Fibroblast of lung (primary cell): ENCODE results near the gene CDC42EP5. TPM values are rescaled to one million over a fixed set of nuclear protein-coding genes. Genes with fewer than 3 reads are reported as not detected.

ENCODE experiments used
- DNase-seq, 2 donors: peaks; one replicate each; pipeline versions ENCODE4 v3.0.0 to v3.0.0-alpha.2; 2010; ENCODE audit warnings: low read depth in 2 of 2
- H2AFZ ChIP-seq: 2 replicates; pipeline ENCODE4 v1.5.1; 2012; ENCODE audit warnings: low read length, control low read depth, inconsistent platforms
- H3K27ac ChIP-seq: 2 replicates; pipeline ENCODE4 v1.5.1; 2011; ENCODE audit warnings: low read length, control low read depth; ENCODE audit not compliant: insufficient read depth
- H3K27me3 ChIP-seq: 2 replicates; pipeline ENCODE4 v1.5.1; 2011; ENCODE audit warnings: mild to moderate bottlenecking, low read length; ENCODE audit not compliant: control insufficient read depth, insufficient read depth
- H3K36me3 ChIP-seq: 2 replicates; pipeline ENCODE4 v1.5.1; 2011; ENCODE audit warnings: low read length; ENCODE audit not compliant: control insufficient read depth, insufficient read depth
- H3K4me1 ChIP-seq: 2 replicates; pipeline ENCODE4 v1.5.1; 2011; ENCODE audit warnings: low read length; ENCODE audit not compliant: control insufficient read depth, insufficient read depth; ENCODE audit errors: extremely low read depth
- H3K4me2 ChIP-seq: 2 replicates; pipeline ENCODE4 v1.5.1; 2011; ENCODE audit warnings: low read length, control low read depth; ENCODE audit not compliant: insufficient read depth; ENCODE audit errors: extremely low read depth
- H3K4me3 ChIP-seq, 4 experiments: fragments of 200-600 bp in 1 of 4; sonication (generic) in 1 of 4; replicated peaks in 1 of 4; 2 replicates each; pipeline ENCODE4 v1.5.1; 2011 to 2016; ENCODE audit warnings: low read length in 4 of 4, low read depth in 3 of 4, mild to moderate bottlenecking in 3 of 4, control low read depth in 2 of 4, inconsistent platforms in 1 of 4, mixed read lengths in 1 of 4; ENCODE audit not compliant: insufficient read depth in 1 of 4; ENCODE audit errors: control extremely low read depth in 1 of 4
- H3K79me2 ChIP-seq: 2 replicates; pipeline ENCODE4 v1.5.1; 2012; ENCODE audit warnings: mild to moderate bottlenecking, low read length, inconsistent platforms; ENCODE audit not compliant: control insufficient read depth, insufficient read depth
- H3K9ac ChIP-seq: 2 replicates; pipeline ENCODE4 v1.5.1; 2011; ENCODE audit warnings: mild to moderate bottlenecking, low read length, control low read depth; ENCODE audit not compliant: insufficient read depth
- H3K9me3 ChIP-seq: 2 replicates; pipeline ENCODE4 v1.5.1; 2012; ENCODE audit warnings: low read depth, low read length; ENCODE audit not compliant: control insufficient read depth, insufficient read depth
- H4K20me1 ChIP-seq: 2 replicates; pipeline ENCODE4 v1.5.1; 2011; ENCODE audit warnings: low read length; ENCODE audit not compliant: control insufficient read depth, insufficient read depth; ENCODE audit errors: extremely low read depth
- EZH2 ChIP-seq: IDR thresholded peaks from 2 replicates; pipeline ENCODE4 v1.5.1; 2012; ENCODE audit warnings: low read length, control low read depth, mild to moderate bottlenecking; ENCODE audit errors: missing control alignments
- polyA plus RNA-seq, 2 donors: library from polyadenylated mRNA; depleted of rRNA in 1 of 2; stranded (reverse) in 1 of 2; unstranded in 1 of 2; fragments of >200 nt; gene quantifications; 2 replicates each; pipeline ENCODE4 v1.2.1, GENCODE V29; 2011 to 2012; ENCODE audit warnings: missing spikeins in 1 of 2
- total RNA-seq: library from RNA; depleted of rRNA; stranded (reverse); fragments of >200 nt; gene quantifications from 2 replicates; pipeline ENCODE4 v1.2.1, GENCODE V29; 2014
- TF ChIP-seq, protein P1 (sequence below), 2 donors: IDR thresholded peaks in 1 of 2; conservative IDR thresholded peaks in 1 of 2; 1 replicate in 1 of 2; 2 replicates in 1 of 2; pipeline ENCODE4 v1.5.1; 2011 to 2012; ENCODE audit warnings: low read length in 2 of 2, control low read depth in 1 of 2, inconsistent platforms in 1 of 2, low read depth in 1 of 2, mild to moderate bottlenecking in 1 of 2

CDC42EP5 gene
- total and polyA plus RNA-seq, 2 donors (not counting 1 experiment from before 2014, with no cell fraction given), result 7.2 to 14.7 TPM

DNA sequence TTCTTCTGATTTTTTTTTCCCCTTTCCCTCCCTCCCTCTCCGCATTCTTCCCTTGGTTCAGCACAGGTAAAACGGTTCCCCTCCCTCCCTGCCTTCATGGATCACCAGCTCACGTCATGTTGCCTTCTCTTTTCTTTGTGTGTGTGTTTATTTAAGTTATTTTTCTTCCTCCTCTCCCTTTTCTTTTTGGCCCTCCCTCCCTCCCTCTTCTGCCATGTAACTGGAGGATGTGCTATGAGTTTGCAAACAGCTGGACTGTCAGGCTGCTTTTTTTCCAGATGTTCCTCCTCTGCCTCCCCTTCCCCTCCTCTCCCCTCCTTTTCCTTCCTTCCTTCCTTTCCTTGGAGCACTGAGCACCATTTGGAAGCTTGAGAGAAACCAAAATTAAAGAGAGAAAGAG is 11.5 kb downstream of the CDC42EP5 start:
- Histone ChIP-seq H3K9ac (no peak overlapping the region), H3K36me3 (peaks cover 37% of the 10 kb centered on the region), H4K20me1 (no peaks in the 10 kb centered on the region), H3K4me2 (no peak overlapping the region), H3K27me3 (no peaks in the 10 kb centered on the region), H3K27ac (peak overlapping the region; percentile 96), H3K79me2 (peaks cover 29% of the 10 kb centered on the region), H3K9me3 (no peaks in the 10 kb centered on the region), H2AFZ (no peak overlapping the region), H3K4me3 (peak overlapping the region in 1 of 4 experiments; percentile 64), H3K4me1 (peaks cover 22% of the 10 kb centered on the region)
- DNase-seq, result peak in 1 of 2 donors; percentile 90
- TF ChIP-seq, protein P1, sequence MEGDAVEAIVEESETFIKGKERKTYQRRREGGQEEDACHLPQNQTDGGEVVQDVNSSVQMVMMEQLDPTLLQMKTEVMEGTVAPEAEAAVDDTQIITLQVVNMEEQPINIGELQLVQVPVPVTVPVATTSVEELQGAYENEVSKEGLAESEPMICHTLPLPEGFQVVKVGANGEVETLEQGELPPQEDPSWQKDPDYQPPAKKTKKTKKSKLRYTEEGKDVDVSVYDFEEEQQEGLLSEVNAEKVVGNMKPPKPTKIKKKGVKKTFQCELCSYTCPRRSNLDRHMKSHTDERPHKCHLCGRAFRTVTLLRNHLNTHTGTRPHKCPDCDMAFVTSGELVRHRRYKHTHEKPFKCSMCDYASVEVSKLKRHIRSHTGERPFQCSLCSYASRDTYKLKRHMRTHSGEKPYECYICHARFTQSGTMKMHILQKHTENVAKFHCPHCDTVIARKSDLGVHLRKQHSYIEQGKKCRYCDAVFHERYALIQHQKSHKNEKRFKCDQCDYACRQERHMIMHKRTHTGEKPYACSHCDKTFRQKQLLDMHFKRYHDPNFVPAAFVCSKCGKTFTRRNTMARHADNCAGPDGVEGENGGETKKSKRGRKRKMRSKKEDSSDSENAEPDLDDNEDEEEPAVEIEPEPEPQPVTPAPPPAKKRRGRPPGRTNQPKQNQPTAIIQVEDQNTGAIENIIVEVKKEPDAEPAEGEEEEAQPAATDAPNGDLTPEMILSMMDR (conservative IDR thresholded peaks at IDR 0.05 in 1 of 2, IDR thresholded peaks at IDR 0.05 in 1 of 2; ENCODE audit: low read depth in 1 of 2, low read length in 2 of 2), result no peak
- TF ChIP-seq EZH2, result no peak

DNA sequence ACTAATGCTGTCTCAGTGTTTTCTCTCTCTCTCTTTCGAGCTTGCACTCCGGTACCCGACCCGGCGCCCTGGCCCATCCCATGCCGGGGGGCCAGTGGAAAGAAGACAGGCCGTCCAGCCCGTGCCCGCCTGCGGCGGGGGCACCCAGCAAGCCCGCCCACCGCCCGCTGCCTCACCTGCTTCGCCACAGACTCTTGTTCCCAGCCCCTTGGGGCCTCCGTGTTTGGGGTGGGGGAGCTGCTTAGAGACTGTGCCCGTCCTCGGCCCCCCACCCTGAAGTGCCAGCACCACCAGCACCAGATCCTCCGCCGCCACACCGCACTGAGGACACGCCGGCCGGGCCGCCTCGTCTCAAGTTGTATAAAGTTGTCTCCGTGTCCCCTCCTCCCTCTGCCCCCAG is 11.9 kb downstream of the CDC42EP5 start:
- TF ChIP-seq, protein P1 (conservative IDR thresholded peaks at IDR 0.05 in 1 of 2, IDR thresholded peaks at IDR 0.05 in 1 of 2; ENCODE audit: low read depth in 1 of 2, low read length in 2 of 2), result no peak
- TF ChIP-seq EZH2, result no peak
- peak overlapping the region; percentile 20 for H3K9ac ChIP-seq
- peaks cover 41% of the 10 kb centered on the region for H3K36me3 ChIP-seq
- H3K4me1 ChIP-seq, result peaks cover 22% of the 10 kb centered on the region
- no peak overlapping the region for H3K4me2 ChIP-seq
- H3K79me2 ChIP-seq, result peaks cover 30% of the 10 kb centered on the region
- H4K20me1 ChIP-seq, result no peaks in the 10 kb centered on the region
- H3K27me3 ChIP-seq, result no peaks in the 10 kb centered on the region
- peak overlapping the region in 1 of 4 experiments; percentile 17 for H3K4me3 ChIP-seq
- H3K9me3 ChIP-seq, result no peaks in the 10 kb centered on the region
- H3K27ac ChIP-seq, result peak overlapping the region; percentile 72
- no peak for DNase-seq
- H2AFZ ChIP-seq, result no peak overlapping the region

- TF ChIP-seq, protein P1 (conservative IDR thresholded peaks at IDR 0.05 in 1 of 2, IDR thresholded peaks at IDR 0.05 in 1 of 2; ENCODE audit: low read depth in 1 of 2, low read length in 2 of 2), result no peak
- Histone ChIP-seq H4K20me1 (no peaks in the 10 kb centered on the region), H3K27me3 (no peaks in the 10 kb centered on the region), H3K27ac (peak overlapping the region; percentile 72), H3K4me3 (no peak overlapping the region), H3K4me1 (peaks cover 22% of the 10 kb centered on the region), H3K4me2 (no peak overlapping the region), H2AFZ (no peak overlapping the region), H3K36me3 (peaks cover 47% of the 10 kb centered on the region), H3K9me3 (no peaks in the 10 kb centered on the region), H3K9ac (no peak overlapping the region), H3K79me2 (peaks cover 34% of the 10 kb centered on the region)
- DNase-seq, result no peak
These were observed 12.7 kb downstream of the CDC42EP5 start for GRCh38 chr19:54460230-54461005.
